Spinal cord (tissue), 10 donors: ENCODE data around the gene TTC19. TPM values are rescaled to one million over a fixed set of nuclear protein-coding genes. Genes with fewer than 3 reads are reported as not detected.

Experiments used
- DNase-seq, 6 donors: peaks; one replicate each; pipeline versions ENCODE4 v3.0.0 to v3.0.0-alpha.2; 2013 to 2015; ENCODE audit warnings: low spot score in 6 of 6, low read depth in 4 of 6
- H3K27ac ChIP-seq: one replicate; pipeline ENCODE4 v1.5.1; 2013; ENCODE audit warnings: low read depth, low read length, control low read depth
- H3K27me3 ChIP-seq: one replicate; pipeline ENCODE4 v1.6.1; 2013; ENCODE audit warnings: low read length; ENCODE audit not compliant: control insufficient read depth, insufficient read depth
- H3K36me3 ChIP-seq: one replicate; pipeline ENCODE4 v1.6.1; 2013; ENCODE audit warnings: low read length; ENCODE audit not compliant: control insufficient read depth, insufficient read depth
- H3K4me1 ChIP-seq: one replicate; pipeline ENCODE4 v1.6.1; 2013; ENCODE audit warnings: low read length; ENCODE audit not compliant: control insufficient read depth, insufficient read depth
- H3K4me3 ChIP-seq: one replicate; pipeline ENCODE4 v1.5.1; 2013; ENCODE audit warnings: low read depth, low read length, control low read depth
- H3K9me3 ChIP-seq: one replicate; pipeline ENCODE4 v1.6.1; 2013; ENCODE audit warnings: low read length; ENCODE audit not compliant: control insufficient read depth, insufficient read depth
- WGBS: methylation state at CpG from one replicate; pipeline ENCODE4 v1.1.5; 2013; ENCODE audit warnings: missing lambda C conversion rate; ENCODE audit not compliant: insufficient coverage; 5-methylcytosine and 5-hydroxymethylcytosine counted together
- polyA plus RNA-seq, 2 donors: library from polyadenylated mRNA; unstranded; fragments of 120-200 nt; gene quantifications; one replicate each; pipeline ENCODE4 v1.2.1, GENCODE V29; 2013; ENCODE audit not compliant: insufficient read length in 2 of 2
- total RNA-seq, 2 donors: library from RNA; depleted of rRNA in 1 of 2; stranded (reverse); fragments of 120-200 nt in 1 of 2; fragments of >200 nt in 1 of 2; gene quantifications; one replicate each; pipeline versions ENCODE4 v1.2.3 to v1.2.4, GENCODE V29; 2013 to 2014
- donor health status: healthy.

TTC19 gene
- total and polyA plus RNA-seq, 4 donors, result 56.8 to 69.6 (median 62.1) TPM

DNA sequence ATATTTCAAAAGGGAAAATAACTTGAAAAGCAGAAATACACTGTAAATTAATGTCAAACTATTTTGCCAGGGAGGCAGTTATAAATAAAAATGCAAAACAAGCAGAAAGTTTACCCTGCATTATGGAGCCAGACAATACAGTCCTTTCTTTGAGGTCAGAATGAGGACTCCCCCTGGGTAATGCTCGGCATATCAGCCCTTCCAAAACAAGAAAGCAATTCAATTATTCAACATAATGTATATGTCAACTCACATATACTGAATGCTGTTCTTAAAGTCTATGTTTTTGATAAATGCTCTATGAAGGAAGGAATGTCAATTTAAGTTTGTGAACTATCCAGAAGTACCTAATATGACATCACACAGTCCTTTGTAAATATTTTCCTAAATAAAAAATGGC, 72.4 kb downstream of the TTC19 start:
- no peak overlapping the region for H3K4me3 ChIP-seq
- H3K27me3 ChIP-seq, result no peaks in the 10 kb centered on the region
- H3K27ac ChIP-seq, result no peak overlapping the region
- no CpG with 5 or more reads among the region's 1 CpG for WGBS
- peaks cover 29% of the 10 kb centered on the region for H3K36me3 ChIP-seq
- no peaks in the 10 kb centered on the region for H3K9me3 ChIP-seq
- no peaks in the 10 kb centered on the region for H3K4me1 ChIP-seq
- DNase-seq, result no peak

DNA sequence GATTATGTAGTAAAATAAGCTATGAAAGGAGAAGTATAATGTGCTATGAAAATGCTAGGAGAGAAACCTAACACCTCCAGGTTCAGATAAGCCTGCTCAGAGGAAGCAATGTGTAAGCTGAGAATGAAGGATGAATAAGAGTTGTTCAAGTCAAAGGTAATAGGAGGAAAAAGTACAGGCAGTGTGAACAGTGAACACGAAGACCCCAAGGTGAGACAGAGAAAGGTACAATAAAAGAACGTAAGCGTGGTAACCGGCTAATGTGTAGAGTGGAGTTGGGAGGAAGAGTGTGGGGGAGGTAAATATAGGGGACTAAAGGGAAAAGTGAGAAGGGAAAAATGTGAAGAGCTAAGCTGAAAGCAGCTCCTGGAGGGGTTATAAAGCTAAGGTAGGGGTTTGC, 74.2 kb downstream of the TTC19 start:
- no peaks in the 10 kb centered on the region for H3K9me3 ChIP-seq
- no peak overlapping the region for H3K4me3 ChIP-seq
- H3K36me3 ChIP-seq, result peaks cover 24% of the 10 kb centered on the region
- WGBS, result 93% methylated on average over 4 of the region's 4 CpGs
- H3K27ac ChIP-seq, result no peak overlapping the region
- no peaks in the 10 kb centered on the region for H3K4me1 ChIP-seq
- H3K27me3 ChIP-seq, result no peaks in the 10 kb centered on the region
- DNase-seq, result no peak

DNA sequence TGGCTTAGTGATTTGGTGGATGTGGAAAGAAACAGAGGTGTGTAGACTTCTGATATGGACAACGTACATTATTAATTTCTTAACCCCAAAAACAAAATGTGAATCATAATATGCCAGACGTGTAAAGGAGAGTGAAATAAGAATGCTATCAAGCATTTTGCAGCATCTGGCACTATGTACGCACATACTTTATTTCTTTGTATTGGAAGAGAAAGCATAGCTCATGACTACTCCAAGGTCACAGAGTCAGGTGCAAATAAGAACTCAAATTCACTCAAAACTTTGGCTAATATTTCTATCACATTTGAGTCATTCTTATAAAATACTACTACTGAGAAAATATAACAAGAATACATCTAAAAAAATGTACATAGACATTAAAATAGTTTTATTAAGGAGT, 74.8 kb downstream of the TTC19 start:
- Histone ChIP-seq H3K4me3 (no peak overlapping the region), H3K27ac (no peak overlapping the region), H3K9me3 (no peaks in the 10 kb centered on the region), H3K27me3 (no peaks in the 10 kb centered on the region), H3K4me1 (no peaks in the 10 kb centered on the region), H3K36me3 (peaks cover 24% of the 10 kb centered on the region)
- DNase-seq, result no peak
- no CpG with 5 or more reads among the region's 3 CpGs for WGBS

DNA sequence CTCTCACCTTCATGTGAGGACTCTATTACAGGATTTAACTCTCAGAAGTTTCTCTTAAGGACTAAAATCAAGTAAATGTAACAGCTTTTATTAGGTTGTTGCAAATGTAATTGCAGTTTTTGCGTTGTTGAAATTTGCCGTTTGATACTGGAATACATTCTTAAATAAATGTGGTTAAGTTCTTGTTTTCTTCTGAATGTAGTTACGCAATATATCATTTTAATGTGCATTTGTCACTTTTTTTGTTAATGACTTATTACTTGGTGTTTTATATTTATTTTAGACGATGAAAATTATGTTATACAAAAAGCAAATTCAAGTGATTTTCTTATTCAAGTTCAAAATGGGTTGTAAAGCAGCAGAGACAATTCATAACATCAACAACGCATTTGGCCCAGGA, 76.3 kb downstream of the TTC19 start:
- Histone ChIP-seq H3K27ac (no peak overlapping the region), H3K27me3 (no peaks in the 10 kb centered on the region), H3K4me1 (no peaks in the 10 kb centered on the region), H3K36me3 (peaks cover 22% of the 10 kb centered on the region), H3K4me3 (no peak overlapping the region), H3K9me3 (no peaks in the 10 kb centered on the region)
- DNase-seq, result no peak
- no CpG with 5 or more reads among the region's 5 CpGs for WGBS

Other genes starting within 250 kb of the TTC19 start
- 10 to 100 TPM; 13.1 to 35.0 TPM for gene ADORA2B, start 54.7 kb upstream of the TTC19 start, total RNA-seq
- gene ADORA2B, start 54.7 kb upstream of the TTC19 start, polyA plus RNA-seq, result 1 to 10 TPM; 4.1 to 7.8 TPM
- gene ZSWIM7, start 120 bp upstream of the TTC19 start, total RNA-seq, result 10 to 100 TPM; 22.3 to 29.0 TPM
- 10 to 100 TPM; 41.4 to 55.6 TPM for gene ZSWIM7, start 120 bp upstream of the TTC19 start, polyA plus RNA-seq
- gene NCOR1, start 215.7 kb downstream of the TTC19 start, total RNA-seq, result 100 to 1,000 TPM in 1 of 2 donors, 10 to 100 TPM in 1; 93.4 to 102 TPM
- gene NCOR1, start 215.7 kb downstream of the TTC19 start, polyA plus RNA-seq, result 10 to 100 TPM; 72.7 to 79.0 TPM
- gene PIGL, start 217.4 kb downstream of the TTC19 start, total RNA-seq, result 10 to 100 TPM; 26.6 to 29.1 TPM
- gene PIGL, start 217.4 kb downstream of the TTC19 start, polyA plus RNA-seq, result 10 to 100 TPM; 24.0 to 39.7 TPM